ENCODE measurements around the gene ZNF831. TPM values are rescaled to one million over a fixed set of nuclear protein-coding genes. Genes with fewer than 3 reads are reported as not detected.

Gene ZNF831
- total RNA-seq, 1 donor, result not detected

DNA sequence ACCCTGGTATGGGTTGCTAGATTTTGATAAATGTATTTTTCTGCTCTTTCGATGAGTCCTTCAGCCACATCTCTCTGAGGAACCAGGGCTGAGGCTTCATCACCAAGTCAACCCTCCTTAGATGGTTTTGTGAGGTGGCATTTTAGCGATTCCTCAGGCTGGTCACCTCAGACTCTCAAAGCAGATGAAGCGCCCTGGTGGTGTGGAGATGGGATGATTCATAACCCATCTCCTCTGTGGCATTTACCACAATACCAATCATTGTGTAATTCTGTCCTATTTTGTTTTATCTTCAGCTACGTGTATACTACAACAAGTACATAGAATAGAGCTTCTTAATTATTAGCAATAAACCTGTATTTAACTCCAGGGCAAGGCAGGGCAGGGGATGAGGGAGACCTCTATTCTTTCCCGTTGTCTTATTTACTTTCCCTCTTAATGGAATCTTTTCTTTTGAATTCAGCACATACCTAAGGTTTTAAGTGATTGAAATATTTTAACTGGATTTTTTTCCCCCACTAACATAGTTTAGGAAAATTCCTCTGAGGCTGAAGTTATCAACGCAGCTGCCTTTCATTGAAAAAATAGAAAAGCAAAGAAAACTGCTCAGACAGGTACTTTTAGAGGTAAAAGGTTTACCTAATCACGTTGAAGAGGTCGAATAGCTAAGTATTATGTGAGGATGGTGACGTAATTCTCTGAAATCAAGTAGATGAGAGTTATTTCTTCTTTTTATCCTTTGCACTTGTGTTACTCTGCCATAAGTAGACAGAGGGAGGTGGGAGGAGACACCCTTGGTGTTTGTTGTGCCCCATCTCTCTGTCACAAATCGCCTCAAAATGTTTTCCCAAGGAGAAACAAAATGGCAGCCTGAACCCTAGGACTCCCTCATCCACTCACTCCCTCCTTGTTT, 79.3 kb downstream of the ZNF831 start:
- H2AFZ ChIP-seq (ENCODE audit: low read length), result no peak overlapping the region
- no peaks in the 10 kb centered on the region for H3K4me1 ChIP-seq (ENCODE audit: insufficient read depth, low read length)
- no peak overlapping the region for H3K4me2 ChIP-seq (ENCODE audit: insufficient read depth, low read length)
- no peak overlapping the region for H3K27ac ChIP-seq (ENCODE audit: low read depth, low read length)
- TF ChIP-seq, protein P1, sequence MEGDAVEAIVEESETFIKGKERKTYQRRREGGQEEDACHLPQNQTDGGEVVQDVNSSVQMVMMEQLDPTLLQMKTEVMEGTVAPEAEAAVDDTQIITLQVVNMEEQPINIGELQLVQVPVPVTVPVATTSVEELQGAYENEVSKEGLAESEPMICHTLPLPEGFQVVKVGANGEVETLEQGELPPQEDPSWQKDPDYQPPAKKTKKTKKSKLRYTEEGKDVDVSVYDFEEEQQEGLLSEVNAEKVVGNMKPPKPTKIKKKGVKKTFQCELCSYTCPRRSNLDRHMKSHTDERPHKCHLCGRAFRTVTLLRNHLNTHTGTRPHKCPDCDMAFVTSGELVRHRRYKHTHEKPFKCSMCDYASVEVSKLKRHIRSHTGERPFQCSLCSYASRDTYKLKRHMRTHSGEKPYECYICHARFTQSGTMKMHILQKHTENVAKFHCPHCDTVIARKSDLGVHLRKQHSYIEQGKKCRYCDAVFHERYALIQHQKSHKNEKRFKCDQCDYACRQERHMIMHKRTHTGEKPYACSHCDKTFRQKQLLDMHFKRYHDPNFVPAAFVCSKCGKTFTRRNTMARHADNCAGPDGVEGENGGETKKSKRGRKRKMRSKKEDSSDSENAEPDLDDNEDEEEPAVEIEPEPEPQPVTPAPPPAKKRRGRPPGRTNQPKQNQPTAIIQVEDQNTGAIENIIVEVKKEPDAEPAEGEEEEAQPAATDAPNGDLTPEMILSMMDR (IDR thresholded peaks at IDR 0.05; ENCODE audit: extremely low read depth, low read depth, low read length), result no peak
- H3K79me2 ChIP-seq (ENCODE audit: insufficient read depth, low read length), result no peaks in the 10 kb centered on the region
- no peak overlapping the region for H3K4me3 ChIP-seq (ENCODE audit: insufficient read depth, low read length)
- H3K36me3 ChIP-seq (ENCODE audit: insufficient read depth, low read length), result no peaks in the 10 kb centered on the region
- H3K9me3 ChIP-seq (ENCODE audit: low read depth, low read length), result no peaks in the 10 kb centered on the region
- H4K20me1 ChIP-seq (ENCODE audit: insufficient read depth, low read length), result no peaks in the 10 kb centered on the region
- H3K27me3 ChIP-seq (ENCODE audit: insufficient read depth, low read length), result no peaks in the 10 kb centered on the region
- DNase-seq (ENCODE audit: insufficient read length, low spot score, missing footprints), result no peak

DNA sequence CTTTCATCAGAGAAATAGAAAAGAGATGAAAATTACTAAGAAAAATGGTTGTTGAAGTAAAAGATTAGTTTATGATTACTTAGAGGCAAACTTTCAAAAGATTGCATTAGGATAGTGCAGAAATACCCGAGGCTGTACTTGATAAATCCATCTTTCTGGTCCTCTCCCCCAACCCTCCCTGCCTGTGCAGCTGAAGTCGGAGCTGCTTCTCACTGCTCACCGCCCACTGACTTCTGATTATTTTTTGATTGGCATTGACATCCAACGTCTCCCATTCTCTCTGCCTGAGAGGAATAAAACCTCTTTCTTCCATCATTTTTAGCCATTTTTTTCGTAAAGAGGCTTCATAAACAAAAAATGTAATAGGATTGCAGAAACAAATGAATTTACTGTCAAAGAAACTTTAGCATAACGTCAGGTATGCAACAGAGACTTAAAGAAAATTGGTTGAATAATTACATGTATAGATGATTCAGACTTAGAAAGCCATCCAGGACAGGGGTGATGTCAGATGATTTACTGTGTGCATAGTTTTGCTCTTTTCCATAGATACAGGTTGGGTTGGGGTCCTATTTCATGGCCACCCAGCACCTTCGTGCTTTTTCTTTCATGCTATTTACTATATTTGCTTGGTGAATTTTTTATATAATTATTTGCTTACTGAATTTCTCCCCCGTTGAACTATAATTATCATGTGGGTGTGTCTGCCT, 83.2 kb downstream of the ZNF831 start:
- H3K27me3 ChIP-seq (ENCODE audit: insufficient read depth, low read length), result no peaks in the 10 kb centered on the region

DNA sequence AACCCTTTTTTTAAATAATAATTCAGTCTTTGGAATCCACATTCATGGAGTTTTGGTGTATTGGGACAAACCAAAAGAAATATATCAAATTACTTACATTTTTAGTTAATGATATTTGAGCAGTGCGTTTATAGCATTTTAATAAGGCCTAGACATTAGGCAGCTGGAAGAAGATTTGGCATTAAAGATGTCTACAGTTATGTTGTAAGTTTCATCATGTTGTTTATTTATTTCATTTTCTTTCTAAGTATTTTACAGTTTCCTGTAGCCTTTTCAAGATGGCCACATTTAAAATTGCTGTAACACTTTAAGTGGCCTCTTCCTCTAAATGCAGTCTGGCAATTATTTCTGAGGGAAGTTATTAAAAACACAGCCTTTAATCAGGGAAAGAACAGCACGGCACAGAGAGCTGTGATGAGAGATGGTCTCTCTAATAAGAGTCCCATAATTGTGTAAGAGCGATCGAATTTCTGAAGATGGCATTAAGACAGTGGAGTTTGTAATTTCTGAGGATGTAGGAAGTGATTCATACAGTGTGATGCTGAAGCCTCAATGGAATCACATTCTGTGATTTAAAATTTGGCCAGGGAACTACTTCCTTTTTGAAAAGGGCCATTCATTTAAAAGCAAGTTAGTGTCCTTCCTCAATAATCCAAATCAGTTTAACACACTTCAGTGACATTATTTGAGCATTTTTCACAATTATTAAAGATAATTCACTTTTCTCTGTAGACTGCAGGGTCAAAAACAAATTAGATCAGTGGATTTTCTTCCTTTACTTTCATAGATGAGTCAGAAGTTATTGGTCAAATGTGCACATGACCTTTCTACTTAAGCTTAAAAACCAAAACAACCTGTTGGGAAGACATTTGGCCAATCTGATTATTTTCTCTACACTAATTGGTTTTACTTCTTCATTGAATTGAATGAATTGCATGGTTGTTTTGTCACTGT, 84.4 kb downstream of the ZNF831 start:
- no peak for DNase-seq (ENCODE audit: insufficient read length, low spot score, missing footprints)

More for the DNA sequence above, 83.2 kb downstream of the ZNF831 start:
- Histone ChIP-seq H4K20me1 (ENCODE audit: insufficient read depth, low read length) (no peaks in the 10 kb centered on the region), H3K4me2 (ENCODE audit: insufficient read depth, low read length) (no peak overlapping the region), H3K27ac (ENCODE audit: low read depth, low read length) (no peak overlapping the region), H3K9me3 (ENCODE audit: low read depth, low read length) (no peaks in the 10 kb centered on the region), H3K4me1 (ENCODE audit: insufficient read depth, low read length) (no peaks in the 10 kb centered on the region), H2AFZ (ENCODE audit: low read length) (no peak overlapping the region), H3K79me2 (ENCODE audit: insufficient read depth, low read length) (no peaks in the 10 kb centered on the region), H3K36me3 (ENCODE audit: insufficient read depth, low read length) (no peaks in the 10 kb centered on the region), H3K4me3 (ENCODE audit: insufficient read depth, low read length) (no peak overlapping the region)
- DNase-seq (ENCODE audit: insufficient read length, low spot score, missing footprints), result no peak
- TF ChIP-seq, protein P1 (IDR thresholded peaks at IDR 0.05; ENCODE audit: extremely low read depth, low read depth, low read length), result no peak

More for the DNA sequence above, 84.4 kb downstream of the ZNF831 start:
- Histone ChIP-seq H3K27me3 (ENCODE audit: insufficient read depth, low read length) (no peaks in the 10 kb centered on the region), H3K4me2 (ENCODE audit: insufficient read depth, low read length) (no peak overlapping the region), H3K9me3 (ENCODE audit: low read depth, low read length) (no peaks in the 10 kb centered on the region), H3K4me3 (ENCODE audit: insufficient read depth, low read length) (no peak overlapping the region), H3K4me1 (ENCODE audit: insufficient read depth, low read length) (no peaks in the 10 kb centered on the region), H3K27ac (ENCODE audit: low read depth, low read length) (no peak overlapping the region), H4K20me1 (ENCODE audit: insufficient read depth, low read length) (no peaks in the 10 kb centered on the region), H3K36me3 (ENCODE audit: insufficient read depth, low read length) (no peaks in the 10 kb centered on the region), H2AFZ (ENCODE audit: low read length) (no peak overlapping the region), H3K79me2 (ENCODE audit: insufficient read depth, low read length) (no peaks in the 10 kb centered on the region)
- TF ChIP-seq, protein P1 (IDR thresholded peaks at IDR 0.05; ENCODE audit: extremely low read depth, low read depth, low read length), result no peak
